Stimulated activated CD4-positive, alpha-beta T cell treated with anti-CD3 and anti-CD28 coated beads, Interleukin-2, amount 100 ng/mL, for 4 hours (primary cell): ENCODE data around the gene ST6GALNAC6.

Source experiments
- DNase-seq: peaks from one replicate; pipeline ENCODE4 v3.0.0-alpha.2; 2020; ENCODE audit warnings: low read depth

ST6GALNAC6 gene

DNA sequence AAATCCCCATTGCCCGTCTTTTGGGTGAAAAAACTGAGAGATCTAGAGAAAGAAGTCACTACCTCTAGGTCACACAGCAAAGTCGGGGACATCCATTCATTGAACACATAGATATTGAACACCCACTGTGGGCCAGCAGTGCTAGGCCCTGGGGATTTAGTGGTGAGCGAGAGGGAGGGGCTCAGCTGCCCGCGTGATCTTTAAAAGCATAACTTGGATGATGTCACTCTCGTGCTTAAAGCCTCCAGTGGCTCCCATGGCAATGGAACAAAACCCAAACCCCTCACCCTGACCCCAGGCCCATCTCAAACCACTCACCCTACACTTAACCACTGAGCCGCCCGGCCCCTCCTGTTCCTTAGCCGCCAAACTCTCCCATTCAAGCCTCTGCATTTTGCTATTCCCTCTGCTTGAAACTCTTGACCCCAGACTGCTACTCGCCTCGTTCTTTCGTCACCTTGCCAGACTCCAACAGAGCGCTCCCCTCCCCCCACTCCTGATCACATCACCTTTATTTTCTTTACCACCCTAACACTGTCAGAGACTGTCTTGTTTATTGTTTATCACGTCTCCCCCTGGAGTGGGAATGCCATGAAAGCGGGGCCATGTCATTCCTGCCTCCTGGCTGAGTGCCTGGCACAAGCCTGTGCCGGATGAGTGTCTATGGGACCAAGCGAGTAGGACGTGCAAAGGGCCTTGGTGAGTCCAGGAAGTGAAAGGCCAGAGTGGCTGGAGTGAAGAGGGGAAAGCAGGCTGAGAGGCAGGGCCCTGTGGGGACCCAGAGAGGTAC, 31.9 kb upstream of the ST6GALNAC6 start:
- no peak for DNase-seq

DNA sequence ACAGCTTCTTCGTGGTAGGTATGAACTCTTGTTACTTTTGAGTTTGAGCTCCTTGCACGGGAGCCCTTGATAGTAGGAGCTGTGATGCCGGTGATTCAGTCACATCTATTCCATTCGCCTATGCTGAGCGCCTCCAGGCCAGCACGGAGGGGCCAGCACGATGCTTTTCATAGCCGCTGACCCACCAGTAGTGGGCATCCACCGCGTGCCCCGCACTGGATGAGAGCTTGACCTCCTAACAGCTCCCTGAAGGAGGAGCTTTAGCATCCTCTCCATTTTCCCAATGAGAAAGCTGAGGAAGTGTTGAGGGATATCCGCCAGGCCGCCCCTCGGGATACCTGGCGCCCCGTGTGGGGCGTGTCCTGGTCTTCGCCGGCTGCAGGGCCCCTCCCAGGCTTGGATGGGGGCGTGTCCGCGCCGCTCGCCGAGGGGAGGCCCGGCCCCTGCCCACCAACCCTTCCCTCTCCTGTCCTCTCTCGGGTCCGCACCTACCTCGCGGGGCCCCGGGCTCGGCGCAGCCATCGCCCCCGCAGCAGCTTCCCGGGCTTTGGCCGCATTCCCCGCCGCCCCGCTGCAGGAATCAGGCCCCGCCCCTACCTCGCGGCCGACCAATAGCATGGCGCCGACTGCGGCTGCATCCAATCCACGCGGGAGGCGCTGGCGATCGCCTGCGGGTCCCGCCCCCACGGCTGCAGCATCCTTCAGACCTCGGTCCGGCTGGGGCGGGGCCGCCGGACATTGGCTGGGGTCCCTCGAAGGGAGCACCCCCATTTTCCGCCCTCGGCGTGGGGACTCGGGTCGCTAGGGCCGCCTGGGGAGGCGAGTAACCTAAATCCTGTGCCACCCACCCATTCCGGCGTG, 31.1 kb upstream of the ST6GALNAC6 start, which contains the start of gene PIP5KL1:
Gene PIP5KL1 (minus strand): TSS at position 547 of the 861 bp plus-strand sequence. CDS start 25 bp downstream, at position 522.
- peak; percentile 41 for DNase-seq

DNA sequence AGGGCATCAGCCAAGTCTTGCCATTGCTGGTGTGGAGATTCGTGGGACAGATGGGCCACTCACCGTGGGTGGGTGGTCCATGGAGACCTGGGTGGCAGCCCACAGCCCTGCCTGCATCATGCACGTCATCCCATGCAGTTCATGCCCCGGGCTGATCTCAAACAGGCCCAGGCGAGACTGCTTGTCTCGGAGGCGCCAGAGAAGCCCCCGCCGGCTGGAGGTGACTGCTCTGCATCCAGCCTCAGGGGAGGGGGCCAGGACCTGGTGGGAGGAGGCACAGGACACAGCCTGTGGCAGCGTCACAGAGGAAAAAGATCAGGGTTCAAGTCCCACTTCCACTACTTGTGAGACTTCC, 30.2 kb upstream of the ST6GALNAC6 start:
- DNase-seq, result no peak

DNA sequence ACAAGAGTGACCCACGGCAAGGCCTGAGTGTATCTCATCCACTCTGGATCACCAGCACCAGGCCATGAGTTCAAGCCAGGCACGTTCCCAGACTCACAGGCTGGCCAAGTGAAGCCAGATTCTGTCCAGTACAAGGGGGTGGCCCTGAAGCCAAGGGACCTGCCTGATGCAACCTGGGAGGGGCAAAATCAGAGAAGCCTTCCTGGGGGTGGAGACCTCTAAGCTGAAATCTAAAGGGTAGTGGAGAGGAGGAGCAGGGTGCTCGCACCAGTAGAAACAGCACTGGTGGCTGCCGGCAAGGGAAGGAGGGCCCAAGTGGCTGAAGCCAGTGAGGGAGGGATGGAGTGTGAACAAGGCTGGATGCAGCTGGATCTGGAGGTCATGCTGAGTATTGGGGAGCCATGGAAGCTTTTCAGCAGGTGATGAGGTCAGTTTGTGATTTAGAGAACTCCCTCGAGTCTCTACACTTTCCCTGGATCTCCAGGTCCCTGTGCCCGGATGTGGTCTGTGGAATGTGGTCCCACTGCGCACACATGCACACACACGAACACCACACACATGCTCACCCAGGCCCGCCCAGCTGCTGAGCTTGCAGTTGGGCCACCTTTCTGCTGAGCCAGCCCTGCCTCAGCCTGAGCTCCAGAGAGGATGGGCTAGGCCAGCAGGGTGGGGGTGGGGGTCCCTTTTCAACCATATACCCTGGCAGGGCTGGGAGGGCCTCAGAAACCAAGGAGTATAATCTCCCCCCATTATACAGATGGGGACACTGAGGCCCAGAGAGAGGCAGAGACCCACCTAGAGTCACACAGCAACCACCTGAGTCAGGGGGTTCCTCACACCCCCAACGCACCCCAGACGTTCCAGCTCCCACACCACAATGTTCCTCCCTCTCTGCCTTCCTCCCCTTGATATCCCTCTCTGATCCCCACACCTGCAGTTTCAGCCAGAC, 29.5 kb upstream of the ST6GALNAC6 start:
- no peak for DNase-seq

DNA sequence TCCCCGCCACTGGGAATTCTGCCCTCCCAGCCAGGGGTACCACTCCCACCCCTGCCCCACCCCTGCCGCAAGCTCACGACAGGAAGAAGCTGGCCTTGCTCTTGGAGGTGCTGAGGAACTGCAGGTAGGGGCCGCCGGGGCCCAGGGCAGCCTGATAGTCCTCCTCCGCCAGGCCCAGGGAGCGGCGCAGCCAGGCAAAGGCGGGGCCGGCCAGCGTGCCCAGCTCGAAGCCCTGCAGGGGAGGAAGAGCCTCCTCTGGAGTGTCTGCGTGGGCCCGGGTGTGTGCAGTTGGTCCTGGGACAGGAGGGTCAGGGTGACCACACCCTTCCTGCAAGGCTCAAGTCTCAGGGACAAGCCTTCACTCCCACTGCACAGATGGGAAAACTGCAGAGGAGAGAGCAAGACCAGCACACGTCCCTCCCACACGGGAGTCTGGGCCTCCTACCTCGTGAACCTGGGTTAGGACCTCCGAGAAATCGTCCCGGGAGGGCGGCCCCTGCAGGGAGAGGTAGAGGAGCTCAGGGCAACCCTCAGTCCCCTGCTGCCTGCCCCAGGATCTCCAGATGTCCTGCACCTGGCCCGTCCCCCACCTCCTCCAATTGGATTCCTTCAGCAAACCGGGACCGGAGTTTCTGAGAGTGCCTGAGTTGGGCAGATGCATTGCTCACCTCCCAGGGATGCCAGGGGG, 28.7 kb upstream of the ST6GALNAC6 start:
- no peak for DNase-seq

DNA sequence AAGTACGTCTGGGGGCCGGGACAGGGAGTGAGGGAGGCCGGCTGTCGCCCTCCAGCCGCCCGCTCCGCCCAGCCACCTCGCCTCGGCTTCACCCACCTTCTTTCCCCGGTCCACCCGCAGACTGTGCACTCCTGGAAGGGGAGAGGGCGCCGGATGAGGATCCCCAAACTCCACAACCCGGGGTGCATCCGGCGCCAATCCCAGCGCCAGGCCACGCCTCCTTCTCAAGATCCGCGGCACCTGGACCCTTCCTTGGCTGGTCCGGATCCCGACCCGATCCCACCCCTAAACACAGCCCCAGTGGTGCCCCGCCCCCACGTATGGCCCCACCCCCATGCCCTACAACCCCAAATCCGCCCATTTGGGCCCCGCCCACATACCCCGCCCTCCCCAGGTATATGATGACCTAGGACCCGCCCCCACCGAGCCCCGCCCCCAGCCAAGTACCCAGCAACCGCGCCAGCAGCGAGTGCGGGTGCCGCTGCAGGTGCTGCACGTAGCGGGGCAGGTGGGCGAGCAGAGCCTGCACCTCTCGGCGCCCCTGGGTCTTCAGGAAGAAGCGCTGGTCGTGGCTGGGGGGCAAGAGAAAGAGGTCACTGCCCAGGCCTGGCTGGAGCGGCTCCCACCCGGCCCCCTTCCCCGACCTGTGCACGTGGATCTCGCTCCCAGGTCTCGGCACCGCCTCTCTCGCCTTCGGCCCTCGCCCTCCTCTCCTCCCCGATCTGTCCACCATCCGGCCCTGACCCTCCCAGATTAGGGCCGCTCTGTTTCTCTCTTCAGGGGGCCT, 28.0 kb upstream of the ST6GALNAC6 start:
- DNase-seq, result peak; percentile 76

DNA sequence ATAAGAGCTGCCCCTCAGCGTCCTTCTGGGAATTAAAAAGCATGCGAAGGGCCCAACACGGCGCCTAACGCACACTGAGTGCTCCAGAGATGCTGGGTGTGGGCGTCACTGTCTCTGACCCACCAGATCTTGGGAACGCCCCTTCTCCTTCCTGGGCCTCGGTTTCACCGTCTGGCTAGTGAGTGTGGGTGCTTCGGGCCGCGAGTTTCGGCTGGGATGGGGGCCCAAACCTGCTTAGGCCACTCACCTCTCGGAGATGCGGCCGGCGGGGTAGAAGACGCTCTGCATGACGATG, 27.4 kb upstream of the ST6GALNAC6 start:
- DNase-seq, result no peak

DNA sequence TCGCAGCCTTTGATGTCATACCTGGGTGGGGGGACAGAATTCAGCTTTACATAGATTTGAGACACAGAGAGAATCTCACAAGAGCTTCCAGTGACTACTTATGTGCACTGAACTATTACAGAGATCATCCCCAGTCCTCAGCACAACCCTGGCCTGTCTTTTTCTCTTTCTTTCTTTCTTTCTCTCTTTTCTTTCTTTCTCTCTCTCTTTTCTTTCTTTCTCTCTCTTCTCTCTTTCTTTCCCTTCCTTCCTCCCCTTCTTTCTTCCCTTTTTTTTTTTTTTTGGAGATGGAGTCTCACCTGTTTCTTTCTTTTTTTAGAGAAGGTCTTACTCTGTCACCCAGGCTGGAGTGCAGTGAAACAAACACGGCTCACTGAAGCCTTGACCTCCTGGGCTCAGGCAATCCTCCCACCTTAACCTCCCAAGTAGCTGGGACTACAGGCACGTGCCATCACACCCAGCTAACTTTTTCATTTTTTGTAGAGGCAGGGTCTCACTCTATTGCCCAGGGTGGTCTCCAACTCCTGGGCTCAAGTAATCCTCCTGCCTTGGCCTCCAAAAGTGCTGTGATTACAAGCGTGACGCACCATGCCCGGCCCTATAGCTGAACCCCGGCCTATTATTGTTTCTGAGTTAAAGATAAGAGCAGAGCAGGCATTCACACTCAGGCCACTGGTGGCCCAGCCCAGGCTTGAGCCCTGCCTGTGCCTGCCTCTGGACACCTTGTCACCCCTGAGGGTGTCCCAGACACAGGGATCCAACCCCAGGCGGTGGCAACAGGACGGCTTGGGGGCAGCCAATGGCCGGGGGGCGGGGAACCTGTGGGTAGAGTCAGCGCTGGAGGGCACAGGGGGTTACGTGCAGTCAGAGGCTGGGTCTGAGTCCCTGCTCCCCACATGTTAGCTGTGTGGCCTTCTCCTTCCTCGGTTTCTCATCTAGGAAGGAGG, 26.8 kb upstream of the ST6GALNAC6 start:
- no peak for DNase-seq

DNA sequence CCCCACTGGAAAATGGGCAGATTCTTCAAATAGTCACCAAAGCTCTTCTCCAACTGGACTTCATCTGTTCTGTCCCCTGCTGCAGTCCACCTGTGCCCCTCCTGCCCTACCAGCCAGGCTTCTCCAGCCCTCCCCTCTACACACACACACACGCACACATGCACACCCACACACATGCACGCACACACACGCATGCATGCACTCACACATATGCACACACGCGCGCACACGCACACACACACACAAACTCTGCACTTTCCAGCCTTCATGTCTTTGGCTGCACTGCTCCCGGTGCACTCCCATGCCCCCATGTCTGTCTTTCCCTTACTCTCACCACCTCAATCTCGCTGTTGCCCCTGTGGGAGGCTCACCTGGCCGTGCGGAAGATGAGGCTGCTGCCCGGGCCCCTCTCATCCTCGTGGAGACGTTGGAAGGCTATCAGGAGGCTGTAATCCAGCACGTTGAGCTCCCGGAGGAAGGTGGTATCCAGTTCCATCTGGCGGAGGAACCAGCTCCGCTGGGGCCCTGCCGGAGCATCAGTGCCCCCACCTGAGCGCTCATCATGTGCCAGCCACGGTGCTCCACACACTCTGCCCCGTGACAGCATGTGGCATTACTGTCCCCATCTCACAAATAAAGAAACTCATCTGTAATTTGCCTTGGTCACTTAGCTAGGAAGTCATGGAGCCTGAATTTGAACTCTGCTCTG, 25.5 kb upstream of the ST6GALNAC6 start:
- DNase-seq, result no peak

DNA sequence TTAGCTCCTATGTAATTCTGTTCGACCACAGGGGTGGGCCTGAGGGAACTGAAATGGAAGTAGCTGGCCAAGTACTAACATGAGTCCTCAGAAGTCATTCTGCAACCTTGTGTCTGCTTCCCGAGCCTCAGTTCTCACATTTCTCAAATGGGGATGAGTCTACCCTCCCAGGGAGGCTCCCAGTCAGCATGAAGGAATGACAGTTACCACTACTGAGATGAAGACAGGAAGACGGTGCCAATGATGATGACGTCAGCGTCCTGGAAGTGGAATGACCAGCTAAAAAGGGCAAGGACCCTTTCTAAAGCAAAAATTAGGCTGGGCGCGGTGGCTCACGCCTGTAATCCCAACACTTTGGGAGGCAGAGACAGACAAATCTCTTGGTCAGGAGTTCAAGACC, 24.4 kb upstream of the ST6GALNAC6 start:
- DNase-seq, result no peak

DNA sequence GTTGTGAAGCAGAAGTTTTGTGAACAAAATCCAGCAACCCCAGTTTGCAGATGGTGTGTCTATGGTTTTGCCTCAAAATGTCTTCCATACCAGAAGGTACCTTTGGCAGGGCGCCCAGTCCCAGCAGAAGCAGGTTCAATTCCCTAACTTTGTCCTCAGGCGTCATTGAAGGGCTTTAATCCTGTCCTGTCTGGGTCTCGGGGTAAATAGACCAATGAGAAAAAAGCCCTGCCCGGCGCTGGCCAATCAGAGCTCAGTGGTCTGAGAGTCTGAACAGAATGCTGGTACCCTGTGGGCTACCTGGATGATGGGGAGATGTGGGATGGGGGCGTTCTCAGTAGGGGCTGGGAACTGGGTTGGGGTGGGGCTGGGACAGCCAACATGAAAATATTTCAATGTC, 23.6 kb upstream of the ST6GALNAC6 start:
- DNase-seq, result no peak

DNA sequence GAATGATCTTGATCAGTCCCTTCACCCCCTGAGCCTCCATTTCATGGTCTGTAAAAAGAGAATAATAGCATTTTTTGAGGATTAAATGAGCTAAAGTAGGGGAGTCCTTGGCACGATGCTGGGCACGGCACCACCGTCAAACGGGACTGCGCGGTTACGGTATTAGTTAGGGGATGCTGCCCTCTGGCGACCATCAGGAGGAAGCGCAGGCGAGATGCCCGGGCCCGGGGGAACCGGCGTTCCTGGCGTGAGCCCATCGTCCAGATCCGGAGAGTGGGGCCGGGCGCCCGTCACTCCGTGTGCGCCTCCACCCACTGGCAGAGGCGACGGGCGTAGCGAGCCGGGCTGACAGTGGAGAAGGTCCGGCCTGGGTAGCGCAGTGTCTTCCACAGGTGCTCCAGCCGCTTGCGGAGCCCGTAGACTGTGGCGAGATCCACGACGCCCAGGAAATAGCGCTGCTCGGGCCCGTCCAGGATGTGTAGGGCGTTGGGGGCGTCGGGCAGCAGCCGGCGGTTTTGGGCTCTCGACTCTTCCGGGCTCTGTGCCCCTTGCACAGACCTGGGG, 22.2 kb upstream of the ST6GALNAC6 start:
- DNase-seq, result peak; percentile 55

DNA sequence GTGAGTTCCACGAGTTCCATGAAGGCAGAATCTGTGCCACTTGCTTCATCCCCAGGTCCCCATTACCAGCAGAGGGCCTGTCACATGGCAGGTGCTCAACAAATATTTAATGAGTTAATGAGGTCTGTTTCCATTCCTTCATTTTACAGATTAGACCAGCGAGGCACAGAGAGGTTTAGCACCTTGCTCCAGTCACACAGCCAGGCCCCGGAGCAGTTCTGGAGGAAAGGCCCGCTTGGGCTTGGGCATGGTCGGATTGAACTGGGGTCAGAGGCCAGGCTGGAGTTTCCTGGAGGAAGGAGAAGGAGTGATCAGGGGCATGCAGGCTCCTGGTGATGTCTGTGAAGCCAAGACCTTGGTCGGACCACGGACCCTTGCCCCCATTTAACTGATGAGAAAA, 21.4 kb upstream of the ST6GALNAC6 start:
- DNase-seq, result no peak

DNA sequence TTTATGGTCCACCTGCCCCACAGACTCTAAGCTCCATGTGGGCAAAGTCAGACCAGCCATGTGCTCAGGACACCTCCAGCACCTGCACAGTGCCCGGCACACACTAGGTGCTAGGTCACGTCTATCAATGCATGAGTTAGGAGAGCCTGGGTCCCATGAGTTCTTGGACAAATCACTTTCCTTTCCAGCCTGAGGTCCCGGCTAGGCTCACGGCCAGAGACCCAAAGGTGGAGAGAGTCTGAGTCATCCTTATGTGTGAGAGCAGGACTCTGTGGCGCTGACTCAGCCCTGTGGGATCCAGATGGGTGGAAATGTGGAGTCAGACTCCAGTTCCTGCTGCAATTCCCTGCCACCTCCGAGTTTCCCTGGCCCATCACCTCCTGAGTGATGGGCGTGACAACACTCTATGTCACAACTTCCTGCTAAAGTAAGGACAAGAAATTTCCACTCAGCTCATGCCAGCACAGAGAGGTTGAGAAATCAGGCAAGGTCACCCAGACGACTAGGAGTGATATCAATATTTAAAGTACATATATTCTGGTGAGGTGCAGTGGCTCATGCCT, 19.9 kb upstream of the ST6GALNAC6 start:
- DNase-seq, result no peak

DNA sequence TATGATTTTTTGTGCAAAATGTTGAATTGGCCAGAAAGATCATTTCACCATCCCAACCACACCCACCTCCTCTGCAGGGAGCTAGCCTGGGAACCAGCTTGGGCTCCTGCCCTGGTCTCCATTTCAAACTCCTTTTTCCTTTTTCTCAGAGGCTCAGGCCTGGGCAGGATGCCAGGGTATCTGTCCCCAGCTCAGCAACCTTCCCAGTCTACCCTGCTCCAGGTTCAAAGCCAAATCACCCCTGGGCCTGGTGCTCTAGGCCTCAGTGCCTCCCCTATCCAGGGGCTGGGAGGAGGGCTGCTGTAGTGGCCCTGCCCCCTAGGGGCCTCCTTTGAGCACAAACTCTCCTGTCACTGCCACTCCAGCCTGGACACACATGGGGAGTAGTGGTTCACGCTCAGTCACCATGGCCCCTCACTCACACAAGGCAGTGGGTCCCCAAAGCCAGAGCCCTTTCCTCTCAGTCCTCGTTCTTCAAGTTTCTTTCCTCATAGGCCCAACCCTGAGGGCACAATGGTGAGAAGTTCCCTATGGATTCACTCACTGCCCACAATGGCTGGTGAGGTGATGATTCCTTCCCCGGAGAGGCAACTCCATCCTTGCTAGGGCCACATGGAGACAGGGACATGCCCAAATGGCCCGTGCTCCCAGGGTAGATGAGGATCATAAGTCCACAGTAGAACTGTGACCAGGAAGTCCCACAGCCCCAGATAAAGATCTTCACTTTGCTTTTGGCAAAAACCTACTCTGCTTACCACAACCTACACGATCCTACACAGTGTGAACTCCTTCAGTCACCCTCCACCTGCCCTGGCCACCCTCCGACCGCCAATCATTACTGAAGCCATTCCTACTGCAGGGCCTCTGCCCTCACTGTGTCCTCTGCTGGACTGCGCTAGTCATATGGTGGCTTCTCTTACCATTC, 19.0 kb upstream of the ST6GALNAC6 start:
- DNase-seq, result no peak

DNA sequence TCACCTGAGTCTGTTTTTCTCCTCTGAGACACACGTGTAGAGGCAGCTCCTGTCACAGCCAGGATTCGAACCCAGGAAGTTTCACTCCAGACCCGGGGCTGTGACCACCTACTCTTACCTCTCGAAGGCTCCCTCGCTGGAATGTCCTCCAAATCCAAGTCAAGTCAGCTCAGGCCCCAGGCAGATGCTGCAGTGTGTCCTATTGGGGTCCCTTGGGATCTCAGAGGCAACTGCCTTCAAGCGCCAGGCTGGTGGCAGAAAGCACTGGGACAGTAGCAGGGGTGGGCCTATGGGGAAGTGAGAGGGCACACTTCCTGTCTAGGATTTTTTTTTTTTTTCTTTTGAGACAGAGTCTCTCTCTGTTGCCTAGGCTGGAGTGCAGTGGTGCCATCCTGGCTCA, 18.2 kb upstream of the ST6GALNAC6 start:
- DNase-seq, result no peak
